Fibroblast of the aortic adventitia (primary cell): Measurements from ENCODE around the gene COG7. TPM values are rescaled to one million over a fixed set of nuclear protein-coding genes. Genes with fewer than 3 reads are reported as not detected.
"Not testable (repeated sequence)": the region's sequence is repeated elsewhere in the genome, so short reads cannot be mapped to it uniquely, and the experiment has no call there.

Experiments
- DNase-seq: peaks from one replicate; pipeline ENCODE4 v3.0.0-alpha.2; 2010; ENCODE audit warnings: low read depth
- H3K4me3 ChIP-seq: 2 replicates; pipeline ENCODE4 v1.5.1; 2011; ENCODE audit warnings: low read depth, mild to moderate bottlenecking, control low read depth, low read length, moderate library complexity
- CTCF ChIP-seq: IDR thresholded peaks from 2 replicates; pipeline ENCODE4 v1.5.1; 2011; ENCODE audit warnings: mild to moderate bottlenecking, low read length, control low read depth, inconsistent platforms; ENCODE audit not compliant: insufficient read depth
- total RNA-seq: library from RNA; depleted of rRNA; stranded (reverse); fragments of >200 nt; gene quantifications from 2 replicates; pipeline ENCODE4 v1.2.3, GENCODE V29; 2012; ENCODE audit warnings: low replicate concordance

COG7 gene
- total RNA-seq, 1 donor: 18.9 TPM

GRCh38 chr16:23389201-23389600, 63.8 kb downstream of the COG7 start:
- no peak for TF ChIP-seq CTCF
- H3K4me3 ChIP-seq: no peak overlapping the region
- no peak for DNase-seq

- H3K4me3 ChIP-seq: no peak overlapping the region
- TF ChIP-seq CTCF: no peak
- DNase-seq: no peak
These were observed 64.2 kb downstream of the COG7 start for GRCh38 chr16:23388786-23389185.

- H3K4me3 ChIP-seq: no peak overlapping the region
- no peak for DNase-seq
- TF ChIP-seq CTCF: no peak
These were observed 65.3 kb downstream of the COG7 start for GRCh38 chr16:23387666-23388065.

- no peak overlapping the region for H3K4me3 ChIP-seq
- no peak for TF ChIP-seq CTCF
- no peak for DNase-seq
These were observed 67.5 kb downstream of the COG7 start for GRCh38 chr16:23385441-23385840.

GRCh38 chr16:23384878-23385277, 68.1 kb downstream of the COG7 start:
- no peak overlapping the region for H3K4me3 ChIP-seq
- no peak for DNase-seq
- no peak for TF ChIP-seq CTCF

- H3K4me3 ChIP-seq: no peak overlapping the region
- no peak for TF ChIP-seq CTCF
- DNase-seq: no peak
These were observed 69.1 kb downstream of the COG7 start for GRCh38 chr16:23383881-23384280.

GRCh38 chr16:23382279-23382678, 70.7 kb downstream of the COG7 start:
- no peak for DNase-seq
- TF ChIP-seq CTCF: no peak
- no peak overlapping the region for H3K4me3 ChIP-seq

- not testable (repeated sequence) for DNase-seq, H3K4me3 ChIP-seq
These were observed 71.3 kb downstream of the COG7 start for GRCh38 chr16:23381702-23382101.
